ENCODE data around the gene FREM2.
A peak's percentile ranks its signal among the peaks of the same experiment; 100 is the strongest.

FREM2 gene

DNA sequence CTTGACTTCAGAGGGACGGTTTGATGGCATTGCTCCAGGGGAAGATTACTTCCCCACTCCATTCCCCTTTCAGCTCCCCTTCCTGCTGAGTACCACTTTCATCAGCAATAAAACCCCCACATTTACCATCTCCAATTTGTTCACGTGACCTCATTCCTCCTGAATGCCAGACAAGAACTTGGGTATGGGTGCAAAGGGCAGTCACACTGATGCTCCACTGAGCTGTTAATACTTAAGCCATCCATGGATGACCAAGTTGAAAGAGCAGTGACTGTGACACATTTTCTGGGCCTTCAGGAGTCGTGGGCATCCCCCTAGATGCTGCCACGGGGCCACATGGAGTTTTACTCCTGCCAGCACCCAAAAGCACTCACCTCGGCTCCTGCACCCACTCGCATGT, 210.6 kb downstream of the FREM2 start:
- DNase-seq (ENCODE audit: low read depth, low spot score): no peak

DNA sequence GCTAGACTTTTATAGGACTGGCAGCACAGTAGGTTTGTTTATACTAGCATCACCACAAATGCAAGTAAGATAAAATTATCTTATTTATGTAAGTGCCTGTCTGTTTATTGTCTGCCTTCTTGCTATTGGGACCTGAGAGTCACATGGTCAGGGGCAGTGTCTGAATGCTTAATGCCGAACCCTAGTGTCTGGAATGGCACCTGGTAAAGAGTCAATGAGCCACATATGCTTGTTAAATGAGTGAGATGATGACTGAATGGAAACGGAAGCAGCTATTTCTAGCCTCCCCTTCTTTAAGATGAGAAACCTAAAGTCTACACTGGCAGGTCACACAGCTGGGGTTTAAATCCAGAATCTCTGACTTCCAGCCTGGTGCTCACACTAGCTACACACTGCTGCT, 211.6 kb downstream of the FREM2 start:
- no peak for DNase-seq (ENCODE audit: low read depth, low spot score)

DNA sequence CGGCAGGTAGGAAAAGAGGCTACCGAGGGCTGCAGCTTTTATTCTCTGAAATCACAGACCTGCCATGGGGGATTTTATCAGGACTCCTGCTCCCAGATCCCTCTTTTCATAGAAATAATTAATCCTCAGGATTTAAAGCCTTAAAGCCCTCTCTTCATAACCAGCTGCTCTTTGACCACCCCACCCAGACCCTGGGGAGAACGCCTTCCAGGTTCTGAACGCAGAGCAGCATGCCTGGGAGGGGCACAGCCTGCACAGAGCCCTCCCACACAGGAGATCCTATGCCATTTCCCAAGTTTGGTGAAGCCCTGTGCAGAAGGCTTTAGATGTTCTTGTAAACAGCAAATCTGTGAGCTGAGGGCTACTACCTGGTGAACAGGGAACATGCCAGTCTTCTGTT, 212.7 kb downstream of the FREM2 start:
- no peak for DNase-seq (ENCODE audit: low read depth, low spot score)

DNA sequence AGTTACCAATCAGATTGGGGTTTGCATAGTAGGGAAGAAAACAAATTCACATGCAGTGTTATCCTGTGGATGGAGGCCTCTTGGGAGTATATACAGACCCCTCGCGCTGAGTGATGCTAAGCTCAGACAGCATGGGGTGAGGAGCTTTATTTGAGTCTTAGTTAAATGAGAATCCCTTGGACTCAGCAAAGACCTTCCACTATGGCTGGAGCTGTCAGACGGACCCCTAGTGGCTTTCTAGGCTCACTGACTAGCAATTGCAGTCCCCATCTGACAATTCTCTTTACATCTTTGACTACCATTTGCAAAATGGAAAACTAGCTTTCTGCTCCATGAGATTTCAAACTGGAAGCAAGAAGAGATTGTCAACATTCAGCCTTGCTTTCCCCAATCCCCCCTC, 213.3 kb downstream of the FREM2 start:
- DNase-seq (ENCODE audit: low read depth, low spot score): no peak

DNA sequence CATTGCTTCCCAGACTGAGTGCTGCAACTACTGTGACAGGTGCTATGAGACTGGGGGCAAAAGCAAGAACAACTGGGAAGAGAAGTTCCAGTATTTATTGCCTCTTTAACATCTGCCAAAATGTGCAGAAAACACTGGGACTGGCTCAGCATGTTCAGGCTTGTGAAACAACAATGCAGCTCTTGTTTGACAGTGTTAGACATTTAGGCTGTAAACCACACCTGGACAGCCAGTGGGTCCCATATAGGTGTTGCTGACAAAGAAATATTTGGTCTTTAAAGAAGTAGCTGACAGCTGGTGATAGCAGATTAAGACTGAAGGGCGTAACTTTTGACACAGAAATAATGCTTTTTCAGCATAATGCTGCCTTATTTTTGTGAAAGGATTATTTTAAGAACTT, 215.7 kb downstream of the FREM2 start:
- no peak for DNase-seq (ENCODE audit: low read depth, low spot score)

DNA sequence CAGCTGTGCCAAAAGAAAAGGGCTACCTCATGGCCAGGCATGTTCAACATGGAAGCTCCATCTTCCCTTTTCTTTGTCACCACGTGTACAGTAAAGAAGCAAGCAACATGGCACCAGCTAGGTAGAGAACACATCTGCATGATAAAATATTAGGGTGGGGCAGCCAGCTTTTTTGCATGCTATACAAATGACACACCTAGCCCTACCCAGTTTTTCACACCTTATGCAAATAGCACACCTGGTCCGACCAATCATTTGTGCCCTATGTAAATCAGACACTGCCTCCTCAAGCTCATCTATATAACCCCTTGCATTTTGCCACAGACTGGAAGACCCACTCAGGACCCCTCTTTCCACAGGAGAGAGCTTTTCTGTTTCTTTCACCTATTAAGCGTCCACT, 218.2 kb downstream of the FREM2 start:
- no peak for DNase-seq (ENCODE audit: low read depth, low spot score)

DNA sequence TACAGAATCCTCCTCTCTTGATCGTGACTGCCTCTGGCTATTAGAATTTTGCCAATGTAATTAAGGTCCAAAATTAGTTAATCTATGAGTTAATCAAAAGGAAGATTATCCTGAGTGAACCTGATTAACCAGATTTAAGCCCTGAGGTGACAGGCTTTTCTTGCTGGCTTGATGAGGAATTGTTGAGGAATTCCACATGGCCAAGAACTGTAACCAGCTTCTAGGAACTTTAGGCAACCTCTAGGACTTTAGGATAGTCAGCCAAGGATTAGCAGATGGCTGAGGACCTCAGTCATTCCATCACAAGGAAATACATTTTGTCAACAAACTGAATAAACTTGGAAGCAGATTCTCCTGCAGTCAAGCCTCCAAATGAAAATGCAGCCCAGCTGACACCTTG, 219.0 kb downstream of the FREM2 start:
- peak; percentile 31 for DNase-seq (ENCODE audit: low read depth, low spot score)

DNA sequence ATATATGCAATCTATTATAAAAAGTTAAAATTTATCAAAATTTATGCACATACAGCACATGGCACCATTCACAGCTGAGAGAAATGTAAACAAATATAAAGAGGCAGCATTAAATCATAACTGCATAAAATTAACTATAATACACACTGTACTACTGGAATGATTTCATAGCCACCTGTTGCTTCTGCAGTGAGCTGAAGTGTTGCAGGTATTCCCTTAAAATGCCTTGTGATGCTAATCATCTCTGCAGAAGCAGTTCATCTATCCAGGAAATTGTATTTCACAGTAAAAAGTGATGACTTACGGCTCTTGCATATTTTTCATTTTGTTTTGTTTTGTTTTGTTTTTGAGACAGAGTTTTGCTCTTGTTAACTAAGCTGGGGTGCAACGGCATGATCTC, 221.7 kb downstream of the FREM2 start:
- DNase-seq (ENCODE audit: low read depth, low spot score): no peak

DNA sequence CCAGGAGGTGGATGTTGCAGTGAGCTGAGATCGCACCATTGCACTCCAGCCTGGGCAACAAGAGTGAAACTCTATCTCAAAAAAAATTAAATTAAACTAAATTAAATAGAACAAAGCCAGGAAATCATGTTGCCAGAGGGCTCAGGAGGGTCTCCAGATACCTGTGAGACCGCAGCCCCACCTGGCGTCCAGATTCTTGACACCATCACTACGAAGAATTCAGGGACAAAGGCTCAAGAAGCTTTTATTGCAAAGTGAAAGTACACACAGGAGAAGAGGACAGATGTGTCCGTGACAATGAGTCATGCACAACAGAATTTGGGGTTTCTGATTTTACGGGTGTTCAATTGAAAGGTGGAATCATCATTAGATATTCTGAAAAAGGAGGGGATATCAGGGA, 227.2 kb downstream of the FREM2 start:
- no peak for DNase-seq (ENCODE audit: low read depth, low spot score)

DNA sequence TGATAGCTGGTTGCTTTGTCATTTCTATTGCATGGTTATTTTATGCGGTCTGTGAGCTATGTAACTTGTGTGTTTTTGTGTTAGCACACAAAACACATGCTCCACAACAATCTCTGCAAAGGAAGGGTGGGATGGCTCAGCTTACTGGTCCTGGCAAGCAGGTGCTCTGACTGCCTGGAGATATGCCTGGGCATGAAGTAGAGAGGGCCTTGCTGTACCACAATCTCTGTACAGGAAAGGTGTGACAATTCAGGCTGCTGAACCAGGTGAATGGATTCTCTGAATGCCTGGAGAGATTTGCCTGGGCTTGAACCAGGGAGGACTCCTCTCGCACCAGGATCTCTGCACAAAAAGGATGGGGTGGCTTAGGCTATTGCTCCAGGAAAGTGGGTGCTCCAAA, 234.2 kb downstream of the FREM2 start:
- DNase-seq (ENCODE audit: low read depth, low spot score): no peak

DNA sequence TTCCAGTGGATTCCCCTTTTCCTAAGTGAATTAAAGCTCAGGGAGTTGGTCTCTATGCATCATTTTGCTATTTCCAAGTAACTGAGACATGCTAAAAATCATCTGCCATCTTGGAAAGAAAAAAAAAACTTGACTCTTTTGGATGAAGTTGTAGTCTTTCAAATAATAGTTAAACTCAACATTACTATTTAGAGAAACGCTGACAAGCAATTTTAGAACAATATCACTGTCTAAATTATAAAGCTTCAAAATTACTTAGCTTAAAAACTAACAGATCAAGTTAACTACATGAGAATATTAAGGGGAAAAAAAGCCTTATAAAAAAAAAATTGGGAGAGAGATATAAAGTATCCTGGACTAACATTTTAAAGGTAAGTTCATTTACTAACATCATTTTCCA, 235.3 kb downstream of the FREM2 start:
- no peak for DNase-seq (ENCODE audit: low read depth, low spot score)

DNA sequence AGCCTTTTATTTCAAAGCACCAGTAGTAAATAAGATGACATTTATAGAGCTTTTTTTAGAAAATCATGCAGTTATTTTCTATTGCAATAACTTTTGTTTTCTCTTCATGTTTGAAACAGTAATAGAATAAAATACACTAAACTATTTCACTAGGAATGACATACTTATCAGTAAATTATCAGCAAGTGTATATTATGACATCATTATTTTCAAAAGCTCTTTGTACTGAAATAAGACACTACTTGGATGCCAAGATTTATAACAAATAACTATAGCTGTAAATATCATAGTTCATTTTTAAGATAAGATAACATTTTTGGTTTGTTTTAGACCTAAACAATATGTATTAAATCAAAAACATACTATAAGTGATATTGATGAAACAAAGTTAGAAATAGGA, 246.9 kb downstream of the FREM2 start:
- no peak for DNase-seq (ENCODE audit: low read depth, low spot score)

Measured in astrocyte of the hippocampus (primary cell).